IMR-90 (cell line): ENCODE data around the gene AGMO. TPM values are rescaled to one million over a fixed set of nuclear protein-coding genes. Genes with fewer than 3 reads are reported as not detected.

Experiments
- ATAC-seq: fragments of 200-7000 bp; cut with Tn5 transposase; 2 replicates; pipeline ENCODE4 v1.9.1; 2020; ENCODE audit warnings: low read depth, mild to moderate bottlenecking, moderate library complexity
- BruUV-seq: library from RNA; stranded (reverse); fragments of 400-500 nt; replicated peaks from 2 replicates; lab custom pipeline; 2021; lab: Mats Ljungman, UMichigan
- CTCF ChIA-PET: fragments of 300-600 bp; formaldehyde crosslinking; extraction: SDS; loops from one replicate; lab custom pipeline; 2021; ENCODE audit warnings: antibody characterized with exemption; lab: Yijun Ruan, JAX
- POLR2A ChIA-PET: fragments of 300-600 bp; sonication (Branson Sonifier 250); formaldehyde crosslinking; loops from one replicate; lab custom pipeline; 2022; ENCODE audit warnings: antibody characterized with exemption; ENCODE audit not compliant: unreplicated experiment; lab: Charles Lee
- DNase-seq: peaks from one replicate; pipeline ENCODE4 v3.0.0; 2013
- H2AFZ ChIP-seq: replicated peaks from 2 replicates; pipeline ENCODE3; 2013; ENCODE audit warnings: low read length, mild to moderate bottlenecking; ENCODE audit not compliant: poor library complexity
- H2AK5ac ChIP-seq: 2 replicates; pipeline ENCODE4 v1.6.1; 2013; ENCODE audit warnings: low read depth, low read length, inconsistent platforms
- H2AK9ac ChIP-seq: replicated peaks from 2 replicates; pipeline ENCODE3; 2013; ENCODE audit warnings: mild to moderate bottlenecking, low read depth, low read length, moderate library complexity; ENCODE audit not compliant: poor library complexity
- H2BK120ac ChIP-seq: 2 replicates; pipeline ENCODE4 v1.6.1; 2013; ENCODE audit warnings: low read depth, low read length, inconsistent platforms
- H2BK15ac ChIP-seq: 3 replicates; pipeline ENCODE4 v1.6.1; 2013; ENCODE audit warnings: low read depth, low read length, inconsistent platforms
- H2BK20ac ChIP-seq: 2 replicates; pipeline ENCODE4 v1.6.1; 2013; ENCODE audit warnings: low read depth, mild to moderate bottlenecking, inconsistent platforms, low read length, moderate library complexity
- H2BK5ac ChIP-seq: 2 replicates; pipeline ENCODE4 v1.6.1; 2013; ENCODE audit warnings: mild to moderate bottlenecking, low read depth, low read length, inconsistent platforms; ENCODE audit not compliant: poor library complexity, severe bottlenecking
- H3K14ac ChIP-seq: replicated peaks from 2 replicates; pipeline ENCODE4 v1.6.1; 2013; ENCODE audit warnings: low read depth, low read length, inconsistent platforms
- H3K18ac ChIP-seq: 2 replicates; pipeline ENCODE4 v1.6.1; 2013; ENCODE audit warnings: low read depth, low read length, control low read depth
- H3K23ac ChIP-seq: 2 replicates; pipeline ENCODE4 v1.6.1; 2013; ENCODE audit warnings: low read depth, low read length, inconsistent platforms
- H3K27ac ChIP-seq: 2 replicates; pipeline ENCODE4 v1.5.1; 2013; ENCODE audit warnings: mild to moderate bottlenecking, control low read depth, low read length; ENCODE audit not compliant: insufficient read depth
- H3K27me3 ChIP-seq: 2 replicates; pipeline ENCODE4 v1.6.1; 2013; ENCODE audit warnings: low read length; ENCODE audit not compliant: control insufficient read depth, insufficient read depth
- H3K36me3 ChIP-seq: 2 replicates; pipeline ENCODE4 v1.6.1; 2013; ENCODE audit warnings: low read length, mixed read lengths; ENCODE audit not compliant: control insufficient read depth, insufficient read depth
- H3K4ac ChIP-seq: 2 replicates; pipeline ENCODE4 v1.6.1; 2013; ENCODE audit warnings: low read depth, low read length, inconsistent platforms
- H3K4me1 ChIP-seq: 2 replicates; pipeline ENCODE4 v1.6.1; 2013; ENCODE audit warnings: low read length, mixed read lengths; ENCODE audit not compliant: control insufficient read depth, insufficient read depth
- H3K4me2 ChIP-seq: 2 replicates; pipeline ENCODE4 v1.6.1; 2013; ENCODE audit warnings: low read depth, mild to moderate bottlenecking, control low read depth, low read length, moderate library complexity
- H3K4me3 ChIP-seq: 2 replicates; pipeline ENCODE4 v1.5.1; 2013; ENCODE audit warnings: low read depth, mild to moderate bottlenecking, control low read depth, low read length, moderate library complexity; ENCODE audit not compliant: insufficient read depth
- H3K56ac ChIP-seq: 2 replicates; pipeline ENCODE4 v1.6.1; 2013; ENCODE audit warnings: low read length, inconsistent platforms; ENCODE audit not compliant: insufficient read depth; ENCODE audit errors: extremely low read depth
- H3K79me1 ChIP-seq, 2 experiments: 2 replicates each; pipeline ENCODE4 v1.6.1; 2013; ENCODE audit warnings: low read length in 2 of 2, inconsistent platforms in 1 of 2, low read depth in 1 of 2
- H3K9ac ChIP-seq: 2 replicates; pipeline ENCODE4 v1.6.1; 2013; ENCODE audit warnings: low read depth, low read length, control low read depth
- H3K9me1 ChIP-seq: 2 replicates; pipeline ENCODE4 v1.6.1; 2013; ENCODE audit warnings: low read length, inconsistent platforms; ENCODE audit not compliant: insufficient read depth
- H3K9me3 ChIP-seq: 2 replicates; pipeline ENCODE4 v1.6.1; 2013; ENCODE audit warnings: low read length; ENCODE audit not compliant: control insufficient read depth, insufficient read depth
- H4K20me1 ChIP-seq: 2 replicates; pipeline ENCODE4 v1.6.1; 2013; ENCODE audit warnings: low read length, inconsistent platforms; ENCODE audit not compliant: insufficient read depth
- H4K5ac ChIP-seq: 2 replicates; pipeline ENCODE4 v1.6.1; 2013; ENCODE audit warnings: mild to moderate bottlenecking, low read depth, low read length, control low read depth
- H4K8ac ChIP-seq, 2 experiments: 2 replicates each; pipeline ENCODE4 v1.6.1; 2013; ENCODE audit warnings: low read depth in 2 of 2, low read length in 2 of 2, control low read depth in 1 of 2, inconsistent platforms in 1 of 2
- H4K91ac ChIP-seq: 2 replicates; pipeline ENCODE4 v1.6.1; 2013; ENCODE audit warnings: low read depth, low read length, inconsistent platforms; ENCODE audit not compliant: insufficient read depth
- BHLHE40 ChIP-seq: fragments of 150-350 bp; IDR thresholded peaks from 2 replicates; pipeline ENCODE4 v1.6.1; 2016; ENCODE audit warnings: mild to moderate bottlenecking, low read depth, low read length
- CEBPB ChIP-seq: IDR thresholded peaks from 2 replicates; pipeline ENCODE4 v1.6.1; 2012; ENCODE audit warnings: low read depth, low read length, improper control_type of control experiment
- CHD1 ChIP-seq: IDR thresholded peaks from 2 replicates; pipeline ENCODE4 v1.6.1; 2012; ENCODE audit warnings: low read depth, low read length, improper control_type of control experiment
- FOS ChIP-seq: fragments of 150-350 bp; IDR thresholded peaks from 2 replicates; pipeline ENCODE4 v1.6.1; 2016; ENCODE audit warnings: low read depth, low read length
- MAFK ChIP-seq: IDR thresholded peaks from 2 replicates; pipeline ENCODE4 v1.6.1; 2012; ENCODE audit warnings: low read depth, low read length, improper control_type of control experiment
- MAZ ChIP-seq: IDR thresholded peaks from 2 replicates; pipeline ENCODE4 v1.6.1; 2012; ENCODE audit warnings: low read depth, mild to moderate bottlenecking, low read length, improper control_type of control experiment, moderate library complexity, borderline replicate concordance
- MXI1 ChIP-seq: IDR thresholded peaks from 2 replicates; pipeline ENCODE4 v1.6.1; 2012; ENCODE audit warnings: low read depth, mild to moderate bottlenecking, low read length, moderate library complexity, borderline replicate concordance
- NFE2L2 ChIP-seq: fragments of 150-350 bp; IDR thresholded peaks from 2 replicates; pipeline ENCODE4 v1.6.1; 2016; ENCODE audit warnings: low read depth, mild to moderate bottlenecking, low read length
- POLR2A ChIP-seq: IDR thresholded peaks from 2 replicates; pipeline ENCODE4 v1.6.1; 2012; ENCODE audit warnings: mild to moderate bottlenecking, low read depth, low read length
- RAD21 ChIP-seq: IDR thresholded peaks from 2 replicates; pipeline ENCODE4 v1.6.1; 2012; ENCODE audit warnings: low read length, improper control_type of control experiment
- RCOR1 ChIP-seq: IDR thresholded peaks from 2 replicates; pipeline ENCODE4 v1.6.1; 2012; ENCODE audit warnings: mild to moderate bottlenecking, low read length, improper control_type of control experiment; ENCODE audit not compliant: insufficient replicate concordance
- RFX5 ChIP-seq: IDR thresholded peaks from 2 replicates; pipeline ENCODE4 v1.8.0; 2012; ENCODE audit warnings: low read depth, mild to moderate bottlenecking, low read length, moderate library complexity
- SMC3 ChIP-seq: fragments of 150-350 bp; IDR thresholded peaks from 2 replicates; pipeline ENCODE4 v1.6.1; 2016; ENCODE audit warnings: low read depth, mild to moderate bottlenecking, antibody characterized with exemption, low read length, moderate library complexity
- WGBS, 2 experiments: methylation state at CpG; one replicate each; pipeline versions ENCODE4 v1.1.5 to v1.1.7; 2013; ENCODE audit warnings: missing lambda C conversion rate in 2 of 2; ENCODE audit not compliant: insufficient read length in 1 of 2; ENCODE audit errors: extremely low coverage in 2 of 2; 5-methylcytosine and 5-hydroxymethylcytosine counted together
- dilution Hi-C: fragments of 300-500 bp; cut with HindIII; formaldehyde crosslinking; loops from one replicate; pipeline ENCODE4 v1.14.3; 2018; ENCODE audit warnings: low sequenced_read_pairs; ENCODE audit not compliant: unreplicated experiment
- in situ Hi-C: fragments of 300-500 bp; cut with MboI; formaldehyde crosslinking; loops from 3 replicates; pipeline ENCODE4 v1.14.3; 2019; ENCODE audit warnings: low sequenced_read_pairs, inconsistent platforms, mixed read lengths
- intact Hi-C: fragments of 100-400 bp; cut with micrococcal nuclease; formaldehyde crosslinking; loops from 2 replicates; pipeline ENCODE4 v1.10.0; 2022
- polyA plus RNA-seq, 3 experiments: library from polyadenylated mRNA; depleted of rRNA; stranded (reverse); fragments of >200 nt; gene quantifications; 2 replicates each; pipeline ENCODE4 v1.2.3, GENCODE V29; 2012; ENCODE audit warnings: low replicate concordance in 1 of 3
- total RNA-seq: library from RNA; depleted of rRNA; stranded (reverse); fragments of >200 nt; gene quantifications from 2 replicates; pipeline ENCODE4 v1.2.3, GENCODE V29; 2012
- TF ChIP-seq, protein P1 (sequence below): conservative IDR thresholded peaks from 2 replicates; pipeline ENCODE4 v1.5.1; 2012; ENCODE audit warnings: mild to moderate bottlenecking, low read depth, low read length, improper control_type of control experiment
- TF ChIP-seq, protein P2 (sequence below): fragments of 150-350 bp; IDR thresholded peaks from 2 replicates; pipeline ENCODE4 v1.6.1; 2017; ENCODE audit warnings: mild to moderate bottlenecking, antibody characterized with exemption, low read length, low read depth
- TF ChIP-seq, protein P3 (sequence below): fragments of 150-350 bp; IDR thresholded peaks from 2 replicates; pipeline ENCODE4 v1.6.1; 2016; ENCODE audit warnings: low read depth, mild to moderate bottlenecking, low read length, moderate library complexity, borderline replicate concordance

The AGMO gene
- total and polyA plus RNA-seq, 2 of the 4 experiments (the other 2 are of a cell fraction) = not detected

DNA sequence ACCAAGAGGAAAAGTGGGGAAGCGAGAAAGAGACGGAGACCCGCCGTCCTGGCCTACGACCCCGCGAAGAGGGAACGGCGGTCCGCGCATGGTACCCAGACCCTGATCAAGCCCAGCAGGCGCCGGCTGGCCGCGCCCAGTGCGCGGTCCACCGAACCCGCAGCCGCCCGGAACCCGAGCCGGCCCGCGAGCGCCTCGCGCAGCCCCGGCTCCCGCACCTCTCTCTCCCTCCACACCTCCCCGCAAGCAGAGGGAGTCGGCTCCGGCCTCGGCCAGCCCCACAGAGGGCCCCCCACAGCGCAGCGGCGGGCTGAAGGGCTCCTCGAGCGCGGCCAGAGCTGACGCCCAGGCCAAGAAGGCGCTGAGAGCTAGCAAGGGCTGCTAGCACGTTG, 164.7 kb downstream of the AGMO start:
- ChIA-PET POLR2A (no interaction called here), CTCF (no interaction called here)
- Histone ChIP-seq H3K4ac (no peak overlapping the region), H3K4me1 (no peaks in the 10 kb centered on the region), H3K23ac (no peak overlapping the region), H3K36me3 (no peaks in the 10 kb centered on the region), H3K79me1 (no peaks in the 10 kb centered on the region), H2BK120ac (no peak overlapping the region), H3K4me2 (no peak overlapping the region), H2AFZ (no peak overlapping the region), H3K27ac (no peak overlapping the region), H4K20me1 (no peaks in the 10 kb centered on the region), H2BK5ac (no peak overlapping the region), H3K9me1 (no peaks in the 10 kb centered on the region), H2AK5ac (no peak overlapping the region), H2AK9ac (no peak overlapping the region), H4K8ac (no peak overlapping the region), H4K91ac (no peak overlapping the region), H3K18ac (no peak overlapping the region), H2BK15ac (no peak overlapping the region), H3K4me3 (no peak overlapping the region), H3K9me3 (peaks cover 1% of the 10 kb centered on the region; the same call in 1 of the 2 replicates), H4K5ac (no peak overlapping the region), H3K56ac (no peak overlapping the region), H3K14ac (no peak overlapping the region), H3K27me3 (no peaks in the 10 kb centered on the region), H3K9ac (no peak overlapping the region), H2BK20ac (no peak overlapping the region)
- intact Hi-C loops (no loop called here), dilution Hi-C loops (no loop called here), in situ Hi-C loops (no loop called here)
- DNase-seq (no peak), ATAC-seq (no peak)
- WGBS, 2 experiments = 89% methylated on average over 12 of the region's 43 CpGs; no CpG with 5 or more reads in 1 of the 2 experiments
- BruUV-seq = no TSS peak
- TF ChIP-seq, protein P1, sequence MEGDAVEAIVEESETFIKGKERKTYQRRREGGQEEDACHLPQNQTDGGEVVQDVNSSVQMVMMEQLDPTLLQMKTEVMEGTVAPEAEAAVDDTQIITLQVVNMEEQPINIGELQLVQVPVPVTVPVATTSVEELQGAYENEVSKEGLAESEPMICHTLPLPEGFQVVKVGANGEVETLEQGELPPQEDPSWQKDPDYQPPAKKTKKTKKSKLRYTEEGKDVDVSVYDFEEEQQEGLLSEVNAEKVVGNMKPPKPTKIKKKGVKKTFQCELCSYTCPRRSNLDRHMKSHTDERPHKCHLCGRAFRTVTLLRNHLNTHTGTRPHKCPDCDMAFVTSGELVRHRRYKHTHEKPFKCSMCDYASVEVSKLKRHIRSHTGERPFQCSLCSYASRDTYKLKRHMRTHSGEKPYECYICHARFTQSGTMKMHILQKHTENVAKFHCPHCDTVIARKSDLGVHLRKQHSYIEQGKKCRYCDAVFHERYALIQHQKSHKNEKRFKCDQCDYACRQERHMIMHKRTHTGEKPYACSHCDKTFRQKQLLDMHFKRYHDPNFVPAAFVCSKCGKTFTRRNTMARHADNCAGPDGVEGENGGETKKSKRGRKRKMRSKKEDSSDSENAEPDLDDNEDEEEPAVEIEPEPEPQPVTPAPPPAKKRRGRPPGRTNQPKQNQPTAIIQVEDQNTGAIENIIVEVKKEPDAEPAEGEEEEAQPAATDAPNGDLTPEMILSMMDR = no peak
- TF ChIP-seq SMC3 (no peak), RFX5 (no peak), MAZ (no peak), NFE2L2 (no peak), POLR2A (no peak), MXI1 (no peak), RAD21 (no peak), CHD1 (no peak), CEBPB (no peak), RCOR1 (no peak), BHLHE40 (no peak), FOS (no peak), MAFK (no peak)
- TF ChIP-seq, protein P2, sequence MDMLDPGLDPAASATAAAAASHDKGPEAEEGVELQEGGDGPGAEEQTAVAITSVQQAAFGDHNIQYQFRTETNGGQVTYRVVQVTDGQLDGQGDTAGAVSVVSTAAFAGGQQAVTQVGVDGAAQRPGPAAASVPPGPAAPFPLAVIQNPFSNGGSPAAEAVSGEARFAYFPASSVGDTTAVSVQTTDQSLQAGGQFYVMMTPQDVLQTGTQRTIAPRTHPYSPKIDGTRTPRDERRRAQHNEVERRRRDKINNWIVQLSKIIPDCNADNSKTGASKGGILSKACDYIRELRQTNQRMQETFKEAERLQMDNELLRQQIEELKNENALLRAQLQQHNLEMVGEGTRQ = no peak
- TF ChIP-seq, protein P3, sequence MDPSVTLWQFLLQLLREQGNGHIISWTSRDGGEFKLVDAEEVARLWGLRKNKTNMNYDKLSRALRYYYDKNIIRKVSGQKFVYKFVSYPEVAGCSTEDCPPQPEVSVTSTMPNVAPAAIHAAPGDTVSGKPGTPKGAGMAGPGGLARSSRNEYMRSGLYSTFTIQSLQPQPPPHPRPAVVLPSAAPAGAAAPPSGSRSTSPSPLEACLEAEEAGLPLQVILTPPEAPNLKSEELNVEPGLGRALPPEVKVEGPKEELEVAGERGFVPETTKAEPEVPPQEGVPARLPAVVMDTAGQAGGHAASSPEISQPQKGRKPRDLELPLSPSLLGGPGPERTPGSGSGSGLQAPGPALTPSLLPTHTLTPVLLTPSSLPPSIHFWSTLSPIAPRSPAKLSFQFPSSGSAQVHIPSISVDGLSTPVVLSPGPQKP = no peak
